HEK293 (cell line): ENCODE data around the gene NUMBL.

Source experiments
- CTCF ChIA-PET: fragments of 350-600 bp; formaldehyde crosslinking; extraction: SDS; loops from one replicate; lab custom pipeline; 2021; ENCODE audit warnings: antibody characterized with exemption; lab: Yijun Ruan, JAX
- POLR2A ChIA-PET: fragments of 300-600 bp; formaldehyde crosslinking; extraction: SDS; loops from one replicate; lab custom pipeline; 2020; ENCODE audit warnings: antibody characterized with exemption, inconsistent platforms; lab: Yijun Ruan, JAX
- H3K27ac ChIP-seq: fragments of 200-500 bp; sonication (Bioruptor generic); 2 replicates; pipeline ENCODE4 v1.5.1; 2014; ENCODE audit warnings: low read depth, low read length, control low read depth, inconsistent platforms; ENCODE audit errors: extremely low read depth
- H3K36me3 ChIP-seq, 2 experiments: fragments of 200-500 bp in 1 of 2; sonication (Bioruptor generic) in 1 of 2; 1 replicate in 1 of 2; 2 replicates in 1 of 2; pipeline ENCODE4 v1.5.1; 2014 to 2017; ENCODE audit warnings: inconsistent platforms in 2 of 2, low read length in 2 of 2; ENCODE audit not compliant: control insufficient read depth in 2 of 2, insufficient read depth in 1 of 2
- H3K4me1 ChIP-seq: fragments of 200-500 bp; sonication (Bioruptor generic); 2 replicates; pipeline ENCODE4 v1.5.1; 2014; ENCODE audit warnings: mild to moderate bottlenecking, low read length, inconsistent platforms; ENCODE audit not compliant: control insufficient read depth, insufficient read depth
- H3K4me3 ChIP-seq: 2 replicates; pipeline ENCODE4 v1.5.1; 2011; ENCODE audit warnings: low read depth, mild to moderate bottlenecking, control low read depth, low read length, moderate library complexity
- H3K9me3 ChIP-seq: fragments of 200-500 bp; sonication (Bioruptor generic); 2 replicates; pipeline ENCODE4 v1.5.1; 2014; ENCODE audit warnings: low read depth, low read length, inconsistent platforms; ENCODE audit not compliant: control insufficient read depth, insufficient read depth
- GLI4 ChIP-seq: fragments of 450-650 bp; formaldehyde crosslinking; IDR thresholded peaks from 2 replicates; pipeline ENCODE4 v1.5.1; 2016; ENCODE audit warnings: missing biosample characterization, missing genetic modification characterization
- KLF1 ChIP-seq: fragments of 450-650 bp; formaldehyde crosslinking; IDR thresholded peaks from 2 replicates; pipeline ENCODE4 v1.5.1; 2016; ENCODE audit warnings: missing biosample characterization, missing genetic modification characterization
- KLF10 ChIP-seq: fragments of 450-650 bp; IDR thresholded peaks from 2 replicates; pipeline ENCODE4 v1.5.1; 2018; ENCODE audit warnings: missing biosample characterization, mild to moderate bottlenecking, missing genetic modification characterization
- OVOL3 ChIP-seq: fragments of 450-650 bp; formaldehyde crosslinking; IDR thresholded peaks from 2 replicates; pipeline ENCODE4 v1.5.1; 2016; ENCODE audit warnings: missing biosample characterization, missing genetic modification characterization
- PRDM1 ChIP-seq: fragments of 450-650 bp; formaldehyde crosslinking; IDR thresholded peaks from 2 replicates; pipeline ENCODE4; 2016; ENCODE audit warnings: missing biosample characterization, missing genetic modification characterization
- SCRT2 ChIP-seq: fragments of 450-650 bp; formaldehyde crosslinking; IDR thresholded peaks from 2 replicates; pipeline ENCODE4 v1.5.1; 2016; ENCODE audit warnings: missing biosample characterization, missing genetic modification characterization
- TRIM28 ChIP-seq: IDR thresholded peaks from 2 replicates; pipeline ENCODE4 v1.6.1; 2011; ENCODE audit warnings: low read length, control low read depth, borderline replicate concordance
- YY2 ChIP-seq: fragments of 450-650 bp; formaldehyde crosslinking; IDR thresholded peaks from 2 replicates; pipeline ENCODE4 v1.5.1; 2016; ENCODE audit warnings: missing biosample characterization, missing genetic modification characterization
- ZBTB17 ChIP-seq: fragments of 450-650 bp; formaldehyde crosslinking; IDR thresholded peaks from 2 replicates; pipeline ENCODE4 v1.5.1; 2016; ENCODE audit warnings: missing biosample characterization, missing genetic modification characterization
- ZBTB48 ChIP-seq: fragments of 450-650 bp; formaldehyde crosslinking; IDR thresholded peaks from 2 replicates; pipeline ENCODE4 v1.5.1; 2016; ENCODE audit warnings: missing biosample characterization, missing genetic modification characterization
- ZFP37 ChIP-seq: fragments of 450-650 bp; formaldehyde crosslinking; IDR thresholded peaks from 2 replicates; pipeline ENCODE4 v1.5.1; 2016; ENCODE audit warnings: missing biosample characterization, missing genetic modification characterization
- ZNF112 ChIP-seq: fragments of 450-650 bp; formaldehyde crosslinking; IDR thresholded peaks from 2 replicates; pipeline ENCODE4 v1.5.0; 2017; ENCODE audit warnings: missing biosample characterization, missing genetic modification characterization
- ZNF174 ChIP-seq: fragments of 450-650 bp; formaldehyde crosslinking; IDR thresholded peaks from 2 replicates; pipeline ENCODE4 v1.5.0; 2017; ENCODE audit warnings: missing biosample characterization, mild to moderate bottlenecking, missing genetic modification characterization
- ZNF202 ChIP-seq: fragments of 450-650 bp; formaldehyde crosslinking; IDR thresholded peaks from 2 replicates; pipeline ENCODE4 v1.5.1; 2016; ENCODE audit warnings: missing biosample characterization, missing genetic modification characterization, borderline replicate concordance
- ZNF341 ChIP-seq: fragments of 450-650 bp; formaldehyde crosslinking; IDR thresholded peaks from 2 replicates; pipeline ENCODE4; 2016; ENCODE audit warnings: low read depth, missing biosample characterization, missing genetic modification characterization
- ZNF416 ChIP-seq: fragments of 450-650 bp; formaldehyde crosslinking; IDR thresholded peaks from 2 replicates; pipeline ENCODE4 v1.5.1; 2016; ENCODE audit warnings: missing biosample characterization, missing genetic modification characterization
- ZNF629 ChIP-seq: fragments of 450-650 bp; formaldehyde crosslinking; IDR thresholded peaks from 2 replicates; pipeline ENCODE4 v1.5.1; 2017; ENCODE audit warnings: missing biosample characterization, missing genetic modification characterization
- ZNF692 ChIP-seq: fragments of 450-650 bp; formaldehyde crosslinking; IDR thresholded peaks from 2 replicates; pipeline ENCODE4 v1.5.1; 2016; ENCODE audit warnings: missing biosample characterization, missing genetic modification characterization
- TF ChIP-seq, protein P1 (sequence below): fragments of 450-650 bp; formaldehyde crosslinking; IDR thresholded peaks from 2 replicates; pipeline ENCODE4 v1.5.1; 2016; ENCODE audit warnings: missing biosample characterization, missing genetic modification characterization
- TF ChIP-seq, protein P2 (sequence below): fragments of 450-650 bp; formaldehyde crosslinking; IDR thresholded peaks from 2 replicates; pipeline ENCODE4 v1.5.1; 2016; ENCODE audit warnings: missing biosample characterization, missing genetic modification characterization, borderline replicate concordance
- TF ChIP-seq, protein P3 (sequence below): fragments of 450-650 bp; formaldehyde crosslinking; IDR thresholded peaks from 2 replicates; pipeline ENCODE4 v1.5.1; 2016; ENCODE audit warnings: missing biosample characterization, missing genetic modification characterization
- TF ChIP-seq, protein P4 (sequence below): fragments of 450-650 bp; formaldehyde crosslinking; conservative IDR thresholded peaks from 2 replicates; pipeline ENCODE4 v1.5.1; 2016; ENCODE audit warnings: low read depth, missing biosample characterization, missing genetic modification characterization

Gene NUMBL

DNA sequence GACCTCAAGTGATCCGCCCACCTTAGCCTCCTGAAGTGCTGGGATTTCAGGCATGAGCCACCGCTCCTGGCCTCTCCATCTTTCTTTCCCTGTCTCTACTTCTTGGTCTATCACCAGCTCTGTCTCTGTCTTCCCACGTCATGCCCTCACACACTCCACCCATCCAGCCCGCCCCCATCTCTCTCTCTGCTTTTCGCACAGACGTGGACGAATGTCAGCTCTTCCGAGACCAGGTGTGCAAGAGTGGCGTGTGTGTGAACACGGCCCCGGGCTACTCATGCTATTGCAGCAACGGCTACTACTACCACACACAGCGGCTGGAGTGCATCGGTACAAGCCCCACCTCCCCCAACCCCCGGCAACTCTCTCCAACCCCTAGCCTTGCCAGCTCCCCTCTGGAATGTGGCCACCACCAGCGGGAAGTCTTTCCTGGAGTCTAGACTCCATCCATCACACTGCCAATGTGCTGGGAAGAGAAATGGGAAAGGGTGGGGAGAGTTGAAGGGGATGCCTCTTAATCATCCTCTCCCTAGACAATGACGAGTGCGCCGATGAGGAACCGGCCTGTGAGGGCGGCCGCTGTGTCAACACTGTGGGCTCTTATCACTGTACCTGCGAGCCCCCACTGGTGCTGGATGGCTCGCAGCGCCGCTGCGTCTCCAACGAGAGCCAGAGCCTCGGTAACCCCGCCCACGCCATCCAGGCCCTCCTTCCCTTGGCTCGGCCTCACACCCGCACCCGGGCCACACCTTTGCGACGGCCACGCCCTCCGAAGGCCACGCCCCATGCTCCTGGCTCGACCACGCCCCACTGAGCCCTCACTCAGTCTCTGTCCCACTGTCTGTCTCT is 66.8 kb downstream of the NUMBL start:
- ChIA-PET CTCF (interaction anchor here (0.5 to 11.0 kb wide), 16 partner anchors 11 to 443 kb away, joined by 3 to 236 read pairs (median 5); partner anchors contain the start of gene LTBP4), POLR2A (interaction anchor here (0.6 to 5.2 kb wide), 15 partner anchors 11 to 198 kb away, joined by 3 to 61 read pairs (median 4); partner anchors contain the start of genes ACTMAP, NUMBL and SNRPA)
- H3K27ac ChIP-seq = peak overlapping the region; percentile 59; the same call in 1 of the 2 replicates
- peaks cover 14 to 24% of the 10 kb centered on the region in 2 experiments; a peak in 2 of 3 replicates for H3K36me3 ChIP-seq
- H3K4me3 ChIP-seq = peak overlapping the region; percentile 0
- no peaks in the 10 kb centered on the region for H3K9me3 ChIP-seq
- peaks cover 16% of the 10 kb centered on the region for H3K4me1 ChIP-seq
- TF ChIP-seq ZNF202 (tag by site-specific recombination) (no peak), ZNF416 (tag by site-specific recombination) (no peak), ZBTB48 (tag by site-specific recombination) (peak; percentile 88; the same call in 1 of the 2 replicates), SCRT2 (no peak), TRIM28 (no peak; the same call in 1 of the 2 replicates), ZNF341 (tag by site-specific recombination) (peak; percentile 90), GLI4 (tag by site-specific recombination) (no peak), ZNF692 (tag by site-specific recombination) (peak; percentile 90), KLF10 (tag by site-specific recombination) (peak; percentile 75), ZFP37 (tag by site-specific recombination) (peak; percentile 85), YY2 (tag by site-specific recombination) (peak; percentile 62), ZNF629 (peak; percentile 92), OVOL3 (tag by site-specific recombination) (no peak), ZNF112 (tag by site-specific recombination) (no peak), KLF1 (tag by site-specific recombination) (peak; percentile 100), ZNF174 (tag by site-specific recombination) (no peak), PRDM1 (tag by site-specific recombination) (peak; percentile 98), ZBTB17 (tag by site-specific recombination) (peak; percentile 98)
- TF ChIP-seq, protein P1, sequence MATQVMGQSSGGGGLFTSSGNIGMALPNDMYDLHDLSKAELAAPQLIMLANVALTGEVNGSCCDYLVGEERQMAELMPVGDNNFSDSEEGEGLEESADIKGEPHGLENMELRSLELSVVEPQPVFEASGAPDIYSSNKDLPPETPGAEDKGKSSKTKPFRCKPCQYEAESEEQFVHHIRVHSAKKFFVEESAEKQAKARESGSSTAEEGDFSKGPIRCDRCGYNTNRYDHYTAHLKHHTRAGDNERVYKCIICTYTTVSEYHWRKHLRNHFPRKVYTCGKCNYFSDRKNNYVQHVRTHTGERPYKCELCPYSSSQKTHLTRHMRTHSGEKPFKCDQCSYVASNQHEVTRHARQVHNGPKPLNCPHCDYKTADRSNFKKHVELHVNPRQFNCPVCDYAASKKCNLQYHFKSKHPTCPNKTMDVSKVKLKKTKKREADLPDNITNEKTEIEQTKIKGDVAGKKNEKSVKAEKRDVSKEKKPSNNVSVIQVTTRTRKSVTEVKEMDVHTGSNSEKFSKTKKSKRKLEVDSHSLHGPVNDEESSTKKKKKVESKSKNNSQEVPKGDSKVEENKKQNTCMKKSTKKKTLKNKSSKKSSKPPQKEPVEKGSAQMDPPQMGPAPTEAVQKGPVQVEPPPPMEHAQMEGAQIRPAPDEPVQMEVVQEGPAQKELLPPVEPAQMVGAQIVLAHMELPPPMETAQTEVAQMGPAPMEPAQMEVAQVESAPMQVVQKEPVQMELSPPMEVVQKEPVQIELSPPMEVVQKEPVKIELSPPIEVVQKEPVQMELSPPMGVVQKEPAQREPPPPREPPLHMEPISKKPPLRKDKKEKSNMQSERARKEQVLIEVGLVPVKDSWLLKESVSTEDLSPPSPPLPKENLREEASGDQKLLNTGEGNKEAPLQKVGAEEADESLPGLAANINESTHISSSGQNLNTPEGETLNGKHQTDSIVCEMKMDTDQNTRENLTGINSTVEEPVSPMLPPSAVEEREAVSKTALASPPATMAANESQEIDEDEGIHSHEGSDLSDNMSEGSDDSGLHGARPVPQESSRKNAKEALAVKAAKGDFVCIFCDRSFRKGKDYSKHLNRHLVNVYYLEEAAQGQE (tag by site-specific recombination) = peak; percentile 76
- TF ChIP-seq, protein P2, sequence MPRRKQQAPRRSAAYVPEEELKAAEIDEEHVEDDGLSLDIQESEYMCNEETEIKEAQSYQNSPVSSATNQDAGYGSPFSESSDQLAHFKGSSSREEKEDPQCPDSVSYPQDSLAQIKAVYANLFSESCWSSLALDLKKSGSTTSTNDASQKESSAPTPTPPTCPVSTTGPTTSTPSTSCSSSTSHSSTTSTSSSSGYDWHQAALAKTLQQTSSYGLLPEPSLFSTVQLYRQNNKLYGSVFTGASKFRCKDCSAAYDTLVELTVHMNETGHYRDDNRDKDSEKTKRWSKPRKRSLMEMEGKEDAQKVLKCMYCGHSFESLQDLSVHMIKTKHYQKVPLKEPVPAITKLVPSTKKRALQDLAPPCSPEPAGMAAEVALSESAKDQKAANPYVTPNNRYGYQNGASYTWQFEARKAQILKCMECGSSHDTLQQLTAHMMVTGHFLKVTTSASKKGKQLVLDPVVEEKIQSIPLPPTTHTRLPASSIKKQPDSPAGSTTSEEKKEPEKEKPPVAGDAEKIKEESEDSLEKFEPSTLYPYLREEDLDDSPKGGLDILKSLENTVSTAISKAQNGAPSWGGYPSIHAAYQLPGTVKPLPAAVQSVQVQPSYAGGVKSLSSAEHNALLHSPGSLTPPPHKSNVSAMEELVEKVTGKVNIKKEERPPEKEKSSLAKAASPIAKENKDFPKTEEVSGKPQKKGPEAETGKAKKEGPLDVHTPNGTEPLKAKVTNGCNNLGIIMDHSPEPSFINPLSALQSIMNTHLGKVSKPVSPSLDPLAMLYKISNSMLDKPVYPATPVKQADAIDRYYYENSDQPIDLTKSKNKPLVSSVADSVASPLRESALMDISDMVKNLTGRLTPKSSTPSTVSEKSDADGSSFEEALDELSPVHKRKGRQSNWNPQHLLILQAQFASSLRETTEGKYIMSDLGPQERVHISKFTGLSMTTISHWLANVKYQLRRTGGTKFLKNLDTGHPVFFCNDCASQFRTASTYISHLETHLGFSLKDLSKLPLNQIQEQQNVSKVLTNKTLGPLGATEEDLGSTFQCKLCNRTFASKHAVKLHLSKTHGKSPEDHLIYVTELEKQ = peak; percentile 83
- TF ChIP-seq, protein P3, sequence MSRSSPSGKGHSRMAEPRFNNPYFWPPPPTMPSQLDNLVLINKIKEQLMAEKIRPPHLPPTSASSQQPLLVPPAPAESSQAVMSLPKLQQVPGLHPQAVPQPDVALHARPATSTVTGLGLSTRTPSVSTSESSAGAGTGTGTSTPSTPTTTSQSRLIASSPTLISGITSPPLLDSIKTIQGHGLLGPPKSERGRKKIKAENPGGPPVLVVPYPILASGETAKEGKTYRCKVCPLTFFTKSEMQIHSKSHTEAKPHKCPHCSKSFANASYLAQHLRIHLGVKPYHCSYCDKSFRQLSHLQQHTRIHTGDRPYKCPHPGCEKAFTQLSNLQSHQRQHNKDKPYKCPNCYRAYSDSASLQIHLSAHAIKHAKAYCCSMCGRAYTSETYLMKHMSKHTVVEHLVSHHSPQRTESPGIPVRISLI (tag by site-specific recombination) = no peak
- TF ChIP-seq, protein P4, sequence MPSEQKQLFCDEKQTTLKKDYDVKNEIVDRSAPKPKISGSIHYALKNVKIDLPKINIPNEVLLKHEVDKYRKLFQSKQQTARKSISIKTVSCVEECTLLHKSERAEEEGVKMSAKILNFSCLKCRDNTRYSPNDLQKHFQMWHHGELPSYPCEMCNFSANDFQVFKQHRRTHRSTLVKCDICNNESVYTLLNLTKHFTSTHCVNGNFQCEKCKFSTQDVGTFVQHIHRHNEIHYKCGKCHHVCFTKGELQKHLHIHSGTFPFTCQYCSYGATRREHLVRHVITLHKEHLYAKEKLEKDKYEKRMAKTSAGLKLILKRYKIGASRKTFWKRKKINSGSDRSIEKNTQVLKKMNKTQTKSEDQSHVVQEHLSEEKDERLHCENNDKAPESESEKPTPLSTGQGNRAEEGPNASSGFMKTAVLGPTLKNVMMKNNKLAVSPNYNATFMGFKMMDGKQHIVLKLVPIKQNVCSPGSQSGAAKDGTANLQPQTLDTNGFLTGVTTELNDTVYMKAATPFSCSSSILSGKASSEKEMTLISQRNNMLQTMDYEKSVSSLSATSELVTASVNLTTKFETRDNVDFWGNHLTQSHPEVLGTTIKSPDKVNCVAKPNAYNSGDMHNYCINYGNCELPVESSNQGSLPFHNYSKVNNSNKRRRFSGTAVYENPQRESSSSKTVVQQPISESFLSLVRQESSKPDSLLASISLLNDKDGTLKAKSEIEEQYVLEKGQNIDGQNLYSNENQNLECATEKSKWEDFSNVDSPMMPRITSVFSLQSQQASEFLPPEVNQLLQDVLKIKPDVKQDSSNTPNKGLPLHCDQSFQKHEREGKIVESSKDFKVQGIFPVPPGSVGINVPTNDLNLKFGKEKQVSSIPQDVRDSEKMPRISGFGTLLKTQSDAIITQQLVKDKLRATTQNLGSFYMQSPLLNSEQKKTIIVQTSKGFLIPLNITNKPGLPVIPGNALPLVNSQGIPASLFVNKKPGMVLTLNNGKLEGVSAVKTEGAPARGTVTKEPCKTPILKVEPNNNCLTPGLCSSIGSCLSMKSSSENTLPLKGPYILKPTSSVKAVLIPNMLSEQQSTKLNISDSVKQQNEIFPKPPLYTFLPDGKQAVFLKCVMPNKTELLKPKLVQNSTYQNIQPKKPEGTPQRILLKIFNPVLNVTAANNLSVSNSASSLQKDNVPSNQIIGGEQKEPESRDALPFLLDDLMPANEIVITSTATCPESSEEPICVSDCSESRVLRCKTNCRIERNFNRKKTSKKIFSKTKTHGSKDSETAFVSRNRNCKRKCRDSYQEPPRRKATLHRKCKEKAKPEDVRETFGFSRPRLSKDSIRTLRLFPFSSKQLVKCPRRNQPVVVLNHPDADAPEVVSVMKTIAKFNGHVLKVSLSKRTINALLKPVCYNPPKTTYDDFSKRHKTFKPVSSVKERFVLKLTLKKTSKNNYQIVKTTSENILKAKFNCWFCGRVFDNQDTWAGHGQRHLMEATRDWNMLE (tag by site-specific recombination) = peak; percentile 51; the same call in 1 of the 2 replicates
